Chondrocyte (in vitro differentiated cells): Measurements from ENCODE around the gene RDH16. TPM values are rescaled to one million over a fixed set of nuclear protein-coding genes. Genes with fewer than 3 reads are reported as not detected.

Source experiments
- DNase-seq: peaks from one replicate; pipeline ENCODE4 v3.0.0; 2021; ENCODE audit warnings: mixed read lengths, low spot score
- H3K27ac Mint-ChIP-seq: one replicate; pipeline ENCODE4 v1.8.0; 2021; ENCODE audit warnings: mild to moderate bottlenecking, moderate library complexity, mixed read lengths; ENCODE audit not compliant: unreplicated experiment
- H3K27me3 Mint-ChIP-seq: 2 replicates; pipeline ENCODE4 v1.8.0; 2021; ENCODE audit warnings: low read depth, mixed read lengths
- H3K36me3 Mint-ChIP-seq: 2 replicates; pipeline ENCODE4 v1.8.0; 2021; ENCODE audit warnings: low read depth, mixed read lengths
- H3K4me1 Mint-ChIP-seq: 2 replicates; pipeline ENCODE4 v1.8.0; 2021; ENCODE audit warnings: low read depth, mild to moderate bottlenecking, mixed read lengths
- H3K4me3 Mint-ChIP-seq: one replicate; pipeline ENCODE4 v1.8.0; 2021; ENCODE audit warnings: mild to moderate bottlenecking, moderate library complexity, mixed read lengths; ENCODE audit not compliant: unreplicated experiment
- H3K9me3 Mint-ChIP-seq: 2 replicates; pipeline ENCODE4 v1.8.0; 2021; ENCODE audit warnings: low read depth, mixed read lengths
- total RNA-seq: library from RNA; stranded (reverse); gene quantifications from 3 replicates; pipeline ENCODE4 v1.2.1, GENCODE V29; 2021
- TF ChIP-seq, protein P1 (sequence below): fragments of 200-600 bp; sonication (generic); IDR thresholded peaks from 2 replicates; pipeline ENCODE4 v1.5.0; 2021; ENCODE audit warnings: antibody characterized with exemption, mild to moderate bottlenecking, moderate library complexity

The RDH16 gene
- total RNA-seq, 1 donor from 2014 or later, result not detected

DNA sequence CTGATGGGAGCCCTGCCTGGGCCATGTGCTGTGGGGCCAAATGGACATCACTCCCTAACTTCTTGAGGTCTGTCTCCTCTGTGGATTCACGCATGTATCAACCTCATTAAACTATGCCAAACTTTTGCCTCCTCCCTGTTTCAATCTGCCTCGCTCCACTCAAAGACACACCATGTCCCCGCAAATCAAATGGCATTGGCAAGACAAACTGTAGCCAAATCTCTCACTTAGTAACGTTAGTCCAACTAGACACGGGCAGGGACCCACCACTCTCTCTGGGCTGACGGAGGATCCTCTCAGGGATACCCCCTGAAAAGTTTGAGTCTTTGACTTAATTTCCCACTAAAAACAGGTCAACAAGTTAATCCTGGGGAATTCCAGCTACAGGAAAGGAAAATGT is 40.9 kb upstream of the RDH16 start:
- no peak overlapping the region for H3K27ac Mint-ChIP-seq
- H3K9me3 Mint-ChIP-seq, result no peaks in the 10 kb centered on the region
- TF ChIP-seq, protein P1, sequence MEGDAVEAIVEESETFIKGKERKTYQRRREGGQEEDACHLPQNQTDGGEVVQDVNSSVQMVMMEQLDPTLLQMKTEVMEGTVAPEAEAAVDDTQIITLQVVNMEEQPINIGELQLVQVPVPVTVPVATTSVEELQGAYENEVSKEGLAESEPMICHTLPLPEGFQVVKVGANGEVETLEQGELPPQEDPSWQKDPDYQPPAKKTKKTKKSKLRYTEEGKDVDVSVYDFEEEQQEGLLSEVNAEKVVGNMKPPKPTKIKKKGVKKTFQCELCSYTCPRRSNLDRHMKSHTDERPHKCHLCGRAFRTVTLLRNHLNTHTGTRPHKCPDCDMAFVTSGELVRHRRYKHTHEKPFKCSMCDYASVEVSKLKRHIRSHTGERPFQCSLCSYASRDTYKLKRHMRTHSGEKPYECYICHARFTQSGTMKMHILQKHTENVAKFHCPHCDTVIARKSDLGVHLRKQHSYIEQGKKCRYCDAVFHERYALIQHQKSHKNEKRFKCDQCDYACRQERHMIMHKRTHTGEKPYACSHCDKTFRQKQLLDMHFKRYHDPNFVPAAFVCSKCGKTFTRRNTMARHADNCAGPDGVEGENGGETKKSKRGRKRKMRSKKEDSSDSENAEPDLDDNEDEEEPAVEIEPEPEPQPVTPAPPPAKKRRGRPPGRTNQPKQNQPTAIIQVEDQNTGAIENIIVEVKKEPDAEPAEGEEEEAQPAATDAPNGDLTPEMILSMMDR, result no peak
- no peak for DNase-seq
- H3K36me3 Mint-ChIP-seq, result peaks cover 15% of the 10 kb centered on the region
- no peaks in the 10 kb centered on the region for H3K27me3 Mint-ChIP-seq
- peaks cover 8% of the 10 kb centered on the region for H3K4me1 Mint-ChIP-seq
- H3K4me3 Mint-ChIP-seq, result no peak overlapping the region

DNA sequence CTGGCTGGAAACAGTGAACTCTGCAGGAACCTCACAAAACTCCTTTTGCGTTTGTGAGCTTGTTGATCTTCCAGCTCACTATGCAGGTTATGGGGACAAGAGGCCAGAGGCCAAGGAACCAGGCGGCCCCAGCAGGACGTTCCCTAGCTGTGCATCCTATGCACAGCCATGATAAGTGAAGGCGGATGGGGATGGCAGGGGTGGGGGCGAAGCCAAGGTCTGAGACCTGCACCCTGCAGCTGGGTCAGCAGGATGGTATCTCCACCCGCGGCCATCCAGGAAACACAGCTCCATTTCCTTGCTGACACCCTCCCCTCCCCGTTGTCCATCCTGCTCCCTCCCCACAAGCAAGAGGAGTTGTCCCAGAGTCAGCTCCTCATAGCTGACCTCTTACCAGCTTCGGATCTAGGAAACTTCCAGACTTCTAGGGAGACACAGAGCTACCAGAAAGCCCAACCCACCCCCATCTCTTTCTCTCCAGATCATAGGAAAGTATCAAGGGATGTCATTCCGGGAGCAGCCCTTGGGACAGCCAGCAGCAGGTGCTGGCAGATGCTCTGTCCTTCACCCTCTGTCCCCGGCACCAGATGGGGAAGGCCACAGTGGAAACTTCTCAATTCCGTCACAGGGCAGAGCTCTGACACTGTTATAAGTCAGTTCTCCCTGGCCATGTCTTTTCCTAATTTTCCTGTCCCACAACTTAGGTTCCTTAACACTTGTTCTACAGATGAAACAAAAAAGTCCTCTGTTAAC is 39.6 kb upstream of the RDH16 start:
- no peak overlapping the region for H3K27ac Mint-ChIP-seq
- TF ChIP-seq, protein P1, result no peak
- peaks cover 5% of the 10 kb centered on the region for H3K4me1 Mint-ChIP-seq
- H3K36me3 Mint-ChIP-seq, result peaks cover 7% of the 10 kb centered on the region
- no peak for DNase-seq
- H3K27me3 Mint-ChIP-seq, result no peaks in the 10 kb centered on the region
- H3K4me3 Mint-ChIP-seq, result no peak overlapping the region
- H3K9me3 Mint-ChIP-seq, result no peaks in the 10 kb centered on the region

DNA sequence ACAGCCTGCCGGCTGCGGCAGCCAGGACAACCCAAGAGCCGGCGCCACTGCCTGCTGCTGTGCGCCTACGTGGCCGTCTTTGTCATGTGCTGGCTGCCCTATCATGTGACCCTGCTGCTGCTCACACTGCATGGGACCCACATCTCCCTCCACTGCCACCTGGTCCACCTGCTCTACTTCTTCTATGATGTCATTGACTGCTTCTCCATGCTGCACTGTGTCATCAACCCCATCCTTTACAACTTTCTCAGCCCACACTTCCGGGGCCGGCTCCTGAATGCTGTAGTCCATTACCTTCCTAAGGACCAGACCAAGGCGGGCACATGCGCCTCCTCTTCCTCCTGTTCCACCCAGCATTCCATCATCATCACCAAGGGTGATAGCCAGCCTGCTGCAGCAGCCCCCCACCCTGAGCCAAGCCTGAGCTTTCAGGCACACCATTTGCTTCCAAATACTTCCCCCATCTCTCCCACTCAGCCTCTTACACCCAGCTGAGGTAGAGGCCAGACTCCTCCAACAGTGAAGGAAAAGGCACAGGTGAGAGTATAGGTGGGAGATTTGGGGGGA is 38.6 kb upstream of the RDH16 start:
- no peak overlapping the region for H3K27ac Mint-ChIP-seq
- DNase-seq, result no peak
- TF ChIP-seq, protein P1, result no peak
- H3K27me3 Mint-ChIP-seq, result no peaks in the 10 kb centered on the region
- peaks cover 5% of the 10 kb centered on the region for H3K36me3 Mint-ChIP-seq
- no peak overlapping the region for H3K4me3 Mint-ChIP-seq
- no peaks in the 10 kb centered on the region for H3K9me3 Mint-ChIP-seq
- H3K4me1 Mint-ChIP-seq, result no peaks in the 10 kb centered on the region

DNA sequence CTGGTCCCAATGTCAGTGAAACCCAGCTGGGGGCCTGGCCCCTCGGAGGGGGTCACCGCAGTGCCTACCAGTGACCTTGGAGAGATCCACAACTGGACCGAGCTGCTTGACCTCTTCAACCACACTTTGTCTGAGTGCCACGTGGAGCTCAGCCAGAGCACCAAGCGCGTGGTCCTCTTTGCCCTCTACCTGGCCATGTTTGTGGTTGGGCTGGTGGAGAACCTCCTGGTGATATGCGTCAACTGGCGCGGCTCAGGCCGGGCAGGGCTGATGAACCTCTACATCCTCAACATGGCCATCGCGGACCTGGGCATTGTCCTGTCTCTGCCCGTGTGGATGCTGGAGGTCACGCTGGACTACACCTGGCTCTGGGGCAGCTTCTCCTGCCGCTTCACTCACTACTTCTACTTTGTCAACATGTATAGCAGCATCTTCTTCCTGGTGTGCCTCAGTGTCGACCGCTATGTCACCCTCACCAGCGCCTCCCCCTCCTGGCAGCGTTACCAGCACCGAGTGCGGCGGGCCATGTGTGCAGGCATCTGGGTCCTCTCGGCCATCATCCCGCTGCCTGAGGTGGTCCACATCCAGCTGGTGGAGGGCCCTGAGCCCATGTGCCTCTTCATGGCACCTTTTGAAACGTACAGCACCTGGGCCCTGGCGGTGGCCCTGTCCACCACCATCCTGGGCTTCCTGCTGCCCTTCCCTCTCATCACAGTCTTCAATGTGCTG is 38.0 kb upstream of the RDH16 start:
- DNase-seq, result no peak
- H3K27ac Mint-ChIP-seq, result no peak overlapping the region
- TF ChIP-seq, protein P1, result no peak
- no peak overlapping the region for H3K4me3 Mint-ChIP-seq
- H3K4me1 Mint-ChIP-seq, result no peaks in the 10 kb centered on the region
- peaks cover 5% of the 10 kb centered on the region for H3K36me3 Mint-ChIP-seq
- H3K27me3 Mint-ChIP-seq, result peaks cover under 1% of the 10 kb centered on the region
- H3K9me3 Mint-ChIP-seq, result no peaks in the 10 kb centered on the region

DNA sequence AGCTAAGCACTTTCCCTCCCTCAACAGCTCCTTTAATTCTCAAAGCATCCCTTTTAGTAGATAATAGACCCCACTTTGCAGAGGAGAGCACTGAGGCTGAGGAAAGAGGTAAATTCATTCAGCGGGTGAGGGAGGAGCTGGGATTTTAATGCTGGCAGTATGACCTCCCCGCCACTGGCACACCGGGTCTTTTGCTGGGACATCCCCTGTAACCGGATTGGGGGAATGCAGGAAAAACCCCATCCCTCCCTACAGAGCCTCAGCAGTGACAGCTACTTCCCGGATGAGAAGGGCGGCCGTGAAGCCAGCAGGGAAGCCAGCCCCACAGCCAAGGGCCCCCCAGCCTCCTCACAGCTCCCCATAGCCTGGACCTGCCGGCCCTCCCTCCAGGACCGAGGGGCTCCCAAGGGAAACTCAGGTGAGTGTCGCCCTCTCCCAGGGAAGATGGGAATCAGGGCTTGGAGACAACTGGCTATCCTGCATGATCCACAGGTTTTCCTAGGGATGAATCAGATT is 36.9 kb upstream of the RDH16 start:
- Mint-ChIP-seq H3K27ac (no peak overlapping the region), H3K27me3 (peaks cover 2% of the 10 kb centered on the region), H3K4me1 (no peaks in the 10 kb centered on the region), H3K4me3 (no peak overlapping the region), H3K36me3 (peaks cover 5% of the 10 kb centered on the region), H3K9me3 (no peaks in the 10 kb centered on the region)
- TF ChIP-seq, protein P1, result no peak
- no peak for DNase-seq
